GM12874 (cell line): ENCODE measurements around the gene ZNF580.

ENCODE experiments used
- TF ChIP-seq, protein P1 (sequence below): IDR thresholded peaks from 2 replicates; pipeline ENCODE4 v1.5.1; 2011; ENCODE audit warnings: low read depth, mild to moderate bottlenecking, control low read depth, low read length, moderate library complexity; ENCODE audit not compliant: insufficient read depth

The ZNF580 gene

GRCh38 chr19:55650126-55650557 is 9.3 kb downstream of the ZNF580 start:
- TF ChIP-seq, protein P1, sequence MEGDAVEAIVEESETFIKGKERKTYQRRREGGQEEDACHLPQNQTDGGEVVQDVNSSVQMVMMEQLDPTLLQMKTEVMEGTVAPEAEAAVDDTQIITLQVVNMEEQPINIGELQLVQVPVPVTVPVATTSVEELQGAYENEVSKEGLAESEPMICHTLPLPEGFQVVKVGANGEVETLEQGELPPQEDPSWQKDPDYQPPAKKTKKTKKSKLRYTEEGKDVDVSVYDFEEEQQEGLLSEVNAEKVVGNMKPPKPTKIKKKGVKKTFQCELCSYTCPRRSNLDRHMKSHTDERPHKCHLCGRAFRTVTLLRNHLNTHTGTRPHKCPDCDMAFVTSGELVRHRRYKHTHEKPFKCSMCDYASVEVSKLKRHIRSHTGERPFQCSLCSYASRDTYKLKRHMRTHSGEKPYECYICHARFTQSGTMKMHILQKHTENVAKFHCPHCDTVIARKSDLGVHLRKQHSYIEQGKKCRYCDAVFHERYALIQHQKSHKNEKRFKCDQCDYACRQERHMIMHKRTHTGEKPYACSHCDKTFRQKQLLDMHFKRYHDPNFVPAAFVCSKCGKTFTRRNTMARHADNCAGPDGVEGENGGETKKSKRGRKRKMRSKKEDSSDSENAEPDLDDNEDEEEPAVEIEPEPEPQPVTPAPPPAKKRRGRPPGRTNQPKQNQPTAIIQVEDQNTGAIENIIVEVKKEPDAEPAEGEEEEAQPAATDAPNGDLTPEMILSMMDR = no peak

DNA sequence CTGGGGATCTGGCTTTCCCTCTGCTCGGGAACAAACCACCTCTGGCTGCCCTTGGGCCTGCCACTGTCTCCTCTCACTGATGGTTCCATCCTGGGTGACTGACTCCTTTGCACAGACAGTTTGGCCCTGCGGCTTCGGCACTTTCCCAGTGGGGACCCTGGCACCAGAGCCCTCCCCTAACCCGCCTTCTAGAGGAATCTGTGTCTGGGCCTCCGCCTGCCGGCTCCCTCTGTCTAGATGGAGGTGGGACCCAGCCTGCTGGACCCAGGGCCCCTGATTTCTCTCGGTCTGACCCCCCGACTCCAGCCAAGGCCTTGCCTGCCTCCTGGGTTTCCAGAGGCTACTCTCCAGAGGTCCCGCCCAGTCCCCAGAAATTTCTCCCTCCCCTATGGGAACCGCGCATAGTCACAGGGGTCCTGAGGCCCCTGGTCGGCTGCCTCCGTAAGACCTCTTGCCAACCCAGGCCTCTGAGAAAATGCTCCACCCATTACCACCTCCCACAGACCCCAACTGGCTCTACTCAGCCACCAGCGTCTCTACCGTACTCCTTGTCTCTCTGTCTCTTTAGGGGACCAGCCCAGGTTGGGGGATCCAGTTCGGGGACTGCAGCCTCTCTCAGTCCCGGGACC is 9.9 kb downstream of the ZNF580 start:
- TF ChIP-seq, protein P1 = no peak

GRCh38 chr19:55651236-55651635 is 10.4 kb downstream of the ZNF580 start:
- TF ChIP-seq, protein P1 = no peak

- TF ChIP-seq, protein P1 = no peak
These were observed 11.7 kb downstream of the ZNF580 start for GRCh38 chr19:55652311-55653128.

DNA sequence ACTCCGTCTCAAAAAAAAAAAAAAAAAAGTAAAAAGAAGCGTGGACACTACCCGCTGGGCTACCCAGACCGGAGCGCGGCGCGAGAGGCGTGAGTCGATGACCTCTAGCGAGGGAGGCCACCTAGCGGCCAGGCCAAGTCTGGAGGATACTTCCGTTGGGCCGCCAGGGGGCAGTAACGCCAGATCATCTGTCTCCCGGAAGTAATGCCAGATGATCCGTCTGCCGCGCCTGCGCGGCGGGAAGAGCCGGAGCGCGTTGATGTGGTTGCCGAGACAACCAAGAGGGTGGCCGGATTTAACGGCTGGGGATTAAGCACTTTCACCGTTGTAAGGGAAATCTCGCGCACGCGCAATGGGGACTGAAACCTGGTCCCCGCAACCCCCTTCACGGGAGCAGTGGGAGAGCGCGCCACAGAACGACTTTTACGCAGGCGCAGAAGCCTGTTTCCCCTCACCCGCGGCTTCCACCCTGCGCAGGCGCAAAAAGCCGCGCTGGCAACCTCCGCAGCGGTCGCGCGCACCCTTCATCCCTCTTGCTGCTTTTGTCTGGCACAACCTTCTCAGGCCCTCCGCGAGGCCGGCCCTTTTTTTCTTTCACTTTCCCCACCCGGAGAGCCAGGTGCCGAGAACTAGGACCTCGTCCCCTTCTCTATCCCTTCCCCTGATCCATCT is 13.0 kb downstream of the ZNF580 start:
- TF ChIP-seq, protein P1 = peak; percentile 100

- TF ChIP-seq, protein P1 = no peak
These were observed 13.6 kb downstream of the ZNF580 start for GRCh38 chr19:55654323-55654867.
